Activated CD8-positive, alpha-beta T cell treated with anti-CD3 and anti-CD28 coated beads, Interleukin-2, amount 10 ng/mL, durations not matched to agents 7 days and 5 days (primary cell): Measurements from ENCODE around the gene DGLUCY. TPM values are rescaled to one million over a fixed set of nuclear protein-coding genes. Genes with fewer than 3 reads are reported as not detected.

Experiments
- ATAC-seq: fragments of 150-1000 bp; cut with Tn5 transposase; one replicate; pipeline ENCODE4 v1.10.0; 2021; ENCODE audit warnings: moderate library complexity
- CTCF ChIA-PET: fragments of 350-600 bp; sonication (Branson Sonifier 250); formaldehyde crosslinking; loops from one replicate; lab custom pipeline; 2021; ENCODE audit warnings: antibody characterized with exemption; lab: Charles Lee
- POLR2A ChIA-PET: fragments of 350-600 bp; sonication (Branson Sonifier 250); formaldehyde crosslinking; loops from one replicate; lab custom pipeline; 2021; ENCODE audit warnings: antibody characterized with exemption; lab: Charles Lee
- DNase-seq: peaks from one replicate; pipeline ENCODE4 v3.0.0-alpha.2; 2020
- H3K27ac Mint-ChIP-seq: one replicate; pipeline ENCODE4 v1.8.0; 2021; ENCODE audit warnings: mild to moderate bottlenecking, mixed read lengths
- H3K27me3 Mint-ChIP-seq: one replicate; pipeline ENCODE4 v1.8.0; 2021; ENCODE audit warnings: low read depth, mixed read lengths
- H3K36me3 Mint-ChIP-seq: one replicate; pipeline ENCODE4 v1.8.0; 2021; ENCODE audit warnings: low read depth, mixed read lengths
- H3K4me1 Mint-ChIP-seq: one replicate; pipeline ENCODE4 v1.8.0; 2021; ENCODE audit warnings: low read depth, mixed read lengths
- H3K4me3 Mint-ChIP-seq: one replicate; pipeline ENCODE4 v1.8.0; 2021; ENCODE audit warnings: mild to moderate bottlenecking, mixed read lengths
- H3K9me3 Mint-ChIP-seq: one replicate; pipeline ENCODE4 v1.8.0; 2022; ENCODE audit warnings: mixed read lengths; ENCODE audit not compliant: insufficient read depth
- total RNA-seq, 2 experiments: library from RNA; stranded (reverse); gene quantifications; one replicate each; pipeline ENCODE4 v1.2.3, GENCODE V29; 2021

The DGLUCY gene, protein sequence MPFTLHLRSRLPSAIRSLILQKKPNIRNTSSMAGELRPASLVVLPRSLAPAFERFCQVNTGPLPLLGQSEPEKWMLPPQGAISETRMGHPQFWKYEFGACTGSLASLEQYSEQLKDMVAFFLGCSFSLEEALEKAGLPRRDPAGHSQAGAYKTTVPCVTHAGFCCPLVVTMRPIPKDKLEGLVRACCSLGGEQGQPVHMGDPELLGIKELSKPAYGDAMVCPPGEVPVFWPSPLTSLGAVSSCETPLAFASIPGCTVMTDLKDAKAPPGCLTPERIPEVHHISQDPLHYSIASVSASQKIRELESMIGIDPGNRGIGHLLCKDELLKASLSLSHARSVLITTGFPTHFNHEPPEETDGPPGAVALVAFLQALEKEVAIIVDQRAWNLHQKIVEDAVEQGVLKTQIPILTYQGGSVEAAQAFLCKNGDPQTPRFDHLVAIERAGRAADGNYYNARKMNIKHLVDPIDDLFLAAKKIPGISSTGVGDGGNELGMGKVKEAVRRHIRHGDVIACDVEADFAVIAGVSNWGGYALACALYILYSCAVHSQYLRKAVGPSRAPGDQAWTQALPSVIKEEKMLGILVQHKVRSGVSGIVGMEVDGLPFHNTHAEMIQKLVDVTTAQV
- 100 to 1,000 TPM; 111 to 119 TPM for total RNA-seq

DNA sequence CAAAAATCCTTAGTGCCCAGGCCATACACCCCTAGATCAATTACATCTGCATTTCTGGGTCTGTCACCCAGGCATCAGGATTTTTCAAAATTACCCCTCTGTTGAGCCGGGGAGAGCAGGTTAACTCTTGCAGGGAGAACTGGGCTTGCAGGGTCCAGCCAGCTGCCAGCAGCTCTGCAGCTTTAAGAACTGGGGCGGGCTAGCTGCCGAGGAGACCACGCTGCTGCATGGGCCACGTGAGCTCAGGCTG lies at the start of gene DGLUCY:
TSS of gene DGLUCY (plus strand) at position 245 of the 250 bp plus-strand sequence. CDS start 46,222 bp downstream, outside the sequence.
- peak; percentile 89 for DNase-seq
- Mint-ChIP-seq H3K9me3 (no peaks in the 10 kb centered on the region), H3K36me3 (peaks cover 56% of the 10 kb centered on the region), H3K27ac (peak within 1 kb of the TSS; percentile 91), H3K4me1 (peaks cover 68% of the 10 kb centered on the region), H3K27me3 (no peaks in the 10 kb centered on the region), H3K4me3 (peak within 1 kb of the TSS; percentile 93)
- peak; percentile 84 for ATAC-seq
- CTCF ChIA-PET: interaction anchor here (0.6 to 4.5 kb wide), 17 partner anchors 16 to 219 kb away, joined by 3 to 108 read pairs (median 8); partner anchors contain the start of gene RPS6KA5
- POLR2A ChIA-PET: interaction anchor here (0.6 to 4.7 kb wide), 15 partner anchors 9 to 285 kb away, joined by 3 to 203 read pairs (median 10); partner anchors contain the start of genes GPR68 and RPS6KA5

DNA sequence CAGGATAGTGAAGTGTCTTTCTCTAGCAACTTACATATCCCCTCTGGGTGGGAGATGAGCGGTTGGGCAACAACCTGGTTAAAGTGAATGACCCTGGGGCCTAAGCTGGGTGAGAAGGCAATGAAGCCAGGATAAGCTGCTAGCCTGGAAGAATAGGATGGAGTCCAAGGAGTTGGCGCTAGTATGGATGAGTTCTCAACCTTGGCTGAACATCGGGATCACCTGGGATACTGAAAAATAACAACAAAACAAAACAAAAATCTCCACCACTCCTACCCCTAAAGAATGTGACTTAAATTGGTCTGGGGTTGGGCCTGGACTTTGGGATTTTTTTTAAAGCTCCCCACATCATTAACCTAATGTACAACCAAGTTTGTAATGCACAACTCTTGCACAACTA lies 48.6 kb upstream of the DGLUCY start:
- Mint-ChIP-seq H3K4me1 (peaks cover 72% of the 10 kb centered on the region), H3K27ac (peak overlapping the region; percentile 53), H3K27me3 (no peaks in the 10 kb centered on the region), H3K4me3 (no peak overlapping the region), H3K9me3 (peaks cover 5% of the 10 kb centered on the region), H3K36me3 (peaks cover 39% of the 10 kb centered on the region)
- ChIA-PET POLR2A (interaction anchor here (0.9 to 11.0 kb wide), 3 partner anchors 13 to 54 kb away, joined by 3 to 203 read pairs (median 3); partner anchors contain the start of gene DGLUCY), CTCF (interaction anchor here (1.4 to 3.9 kb wide), 3 partner anchors 13 to 49 kb away, joined by 3 to 17 read pairs (median 6); partner anchors contain the start of gene DGLUCY)
- ATAC-seq: no peak
- DNase-seq: no peak

DNA sequence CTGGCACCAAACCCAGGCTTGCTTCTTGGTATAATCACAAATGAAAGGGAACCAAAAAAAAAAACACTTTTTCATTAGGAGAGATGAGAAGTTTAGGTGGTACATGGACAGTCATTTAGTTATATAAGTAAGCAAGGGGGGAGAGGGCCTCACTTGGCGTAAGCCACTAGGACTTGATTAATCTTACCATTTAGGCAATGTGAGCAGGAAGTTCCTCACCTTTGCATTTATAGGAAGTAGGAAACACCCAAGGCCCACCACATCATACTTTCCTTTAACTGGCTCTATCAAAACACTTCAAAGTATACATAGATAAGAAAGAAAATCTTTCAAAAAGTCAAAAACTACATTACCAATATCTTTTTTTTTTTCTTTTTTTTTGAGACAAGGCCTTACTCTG lies 46.7 kb upstream of the DGLUCY start:
- peaks cover 43% of the 10 kb centered on the region for H3K36me3 Mint-ChIP-seq
- H3K4me3 Mint-ChIP-seq: peak overlapping the region; percentile 9
- peak; percentile 60 for DNase-seq
- POLR2A ChIA-PET: interaction anchor here (0.8 to 11.0 kb wide), 2 partner anchors 8 to 48 kb away, joined by 3 to 203 read pairs; partner anchors contain the start of gene DGLUCY
- CTCF ChIA-PET: interaction anchor here (1.5 to 3.9 kb wide), 3 partner anchors 11 to 164 kb away, joined by 4 to 17 read pairs (median 5); partner anchors contain the start of gene DGLUCY
- peaks cover 80% of the 10 kb centered on the region for H3K4me1 Mint-ChIP-seq
- peak; percentile 41 for ATAC-seq
- H3K27me3 Mint-ChIP-seq: no peaks in the 10 kb centered on the region
- H3K27ac Mint-ChIP-seq: peak overlapping the region; percentile 89
- peaks cover 9% of the 10 kb centered on the region for H3K9me3 Mint-ChIP-seq

DNA sequence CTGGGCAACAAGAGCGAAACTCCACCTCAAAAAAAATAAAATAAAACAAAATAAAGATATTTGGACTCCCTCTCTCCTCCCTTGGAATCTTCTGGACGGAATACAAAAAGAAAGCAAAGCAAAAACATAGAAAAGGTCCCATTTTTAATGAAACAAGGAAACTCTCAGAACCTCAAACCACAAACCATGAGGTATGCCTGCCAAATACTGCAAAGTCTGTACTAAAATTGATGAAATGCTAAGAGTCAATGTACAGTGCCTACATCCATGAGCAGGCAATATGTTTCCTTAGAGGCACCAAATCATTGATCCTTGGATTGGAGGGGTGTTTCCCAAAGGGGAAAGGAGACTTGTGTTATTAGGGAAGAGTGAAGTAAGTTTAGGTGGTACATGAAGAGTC lies 45.2 kb upstream of the DGLUCY start:
- POLR2A ChIA-PET: interaction anchor here (1.3 to 2.2 kb wide), 3 partner anchors 10 to 175 kb away, joined by 4 to 10 read pairs (median 5); partner anchors contain the start of gene DGLUCY
- no peaks in the 10 kb centered on the region for H3K27me3 Mint-ChIP-seq
- H3K4me1 Mint-ChIP-seq: peaks cover 74% of the 10 kb centered on the region
- H3K4me3 Mint-ChIP-seq: peak overlapping the region; percentile 48
- CTCF ChIA-PET: interaction anchor here (1.0 to 1.3 kb wide), 2 partner anchors 9 to 46 kb away, joined by 3 to 4 read pairs; partner anchors contain the start of gene DGLUCY
- peak overlapping the region; percentile 89 for H3K27ac Mint-ChIP-seq
- peak; percentile 42 for DNase-seq
- H3K36me3 Mint-ChIP-seq: peaks cover 43% of the 10 kb centered on the region
- peak; percentile 44 for ATAC-seq
- peaks cover 9% of the 10 kb centered on the region for H3K9me3 Mint-ChIP-seq

DNA sequence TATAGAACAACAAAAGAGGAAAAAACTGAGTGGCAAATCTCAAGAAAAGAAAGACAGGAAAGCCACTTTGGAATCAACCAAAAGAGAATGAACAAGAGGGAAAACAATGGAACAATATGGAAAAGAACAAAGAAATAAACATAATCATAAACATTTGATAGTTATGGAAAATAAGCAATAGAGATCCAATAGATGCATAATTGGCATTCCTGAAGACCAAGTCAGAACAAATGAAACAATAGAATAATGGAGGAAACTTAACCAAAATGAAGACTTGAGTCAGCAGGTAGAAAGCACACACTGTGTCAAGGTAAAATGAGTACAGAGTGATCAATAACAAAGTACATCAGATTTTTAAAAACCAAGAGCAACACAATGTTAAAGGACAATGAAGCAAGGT lies 43.3 kb upstream of the DGLUCY start:
- ATAC-seq: no peak

DNA sequence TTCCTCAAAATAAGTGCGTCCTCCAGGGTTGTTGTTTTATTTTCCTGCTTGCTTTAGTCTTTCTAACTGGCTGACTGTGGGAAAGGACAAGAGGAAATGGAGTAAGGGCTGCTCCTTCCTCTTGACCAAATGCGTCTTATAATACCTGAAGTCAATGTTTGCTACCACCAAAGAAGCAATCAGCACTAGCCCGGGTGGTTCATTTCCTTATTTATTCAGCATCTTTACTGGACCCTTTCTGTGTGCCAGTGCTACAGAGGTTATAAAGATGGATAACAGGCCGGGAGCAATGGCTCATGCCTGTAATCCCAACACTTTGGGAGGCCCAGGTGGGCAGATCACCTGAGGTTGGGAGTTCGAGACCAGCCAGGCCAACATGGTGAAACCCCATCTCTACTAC lies 38.3 kb upstream of the DGLUCY start:
- H3K27me3 Mint-ChIP-seq: no peaks in the 10 kb centered on the region
- peaks cover 24% of the 10 kb centered on the region for H3K36me3 Mint-ChIP-seq
- H3K4me1 Mint-ChIP-seq: peaks cover 68% of the 10 kb centered on the region
- ChIA-PET CTCF (no interaction called here), POLR2A (interaction anchor here (0.6 to 1.7 kb wide), 2 partner anchors 13 to 38 kb away, joined by 5 to 6 read pairs; partner anchors contain the start of gene DGLUCY)
- H3K27ac Mint-ChIP-seq: peak overlapping the region; percentile 45
- H3K9me3 Mint-ChIP-seq: peaks cover under 1% of the 10 kb centered on the region
- DNase-seq (no peak), ATAC-seq (no peak)
- no peak overlapping the region for H3K4me3 Mint-ChIP-seq

More for the DNA sequence above, 43.3 kb upstream of the DGLUCY start:
- H3K4me1 Mint-ChIP-seq: peaks cover 66% of the 10 kb centered on the region
- CTCF ChIA-PET: no interaction called here
- POLR2A ChIA-PET: interaction anchor here (0.6 kb wide), 1 partner anchor 150 kb away, joined by 3 read pairs; no protein-coding TSS in a partner anchor
- peaks cover 9% of the 10 kb centered on the region for H3K9me3 Mint-ChIP-seq
- no peak overlapping the region for H3K27ac Mint-ChIP-seq
- no peak overlapping the region for H3K4me3 Mint-ChIP-seq
- no peak for DNase-seq
- peaks cover 34% of the 10 kb centered on the region for H3K36me3 Mint-ChIP-seq
- H3K27me3 Mint-ChIP-seq: no peaks in the 10 kb centered on the region

DNA sequence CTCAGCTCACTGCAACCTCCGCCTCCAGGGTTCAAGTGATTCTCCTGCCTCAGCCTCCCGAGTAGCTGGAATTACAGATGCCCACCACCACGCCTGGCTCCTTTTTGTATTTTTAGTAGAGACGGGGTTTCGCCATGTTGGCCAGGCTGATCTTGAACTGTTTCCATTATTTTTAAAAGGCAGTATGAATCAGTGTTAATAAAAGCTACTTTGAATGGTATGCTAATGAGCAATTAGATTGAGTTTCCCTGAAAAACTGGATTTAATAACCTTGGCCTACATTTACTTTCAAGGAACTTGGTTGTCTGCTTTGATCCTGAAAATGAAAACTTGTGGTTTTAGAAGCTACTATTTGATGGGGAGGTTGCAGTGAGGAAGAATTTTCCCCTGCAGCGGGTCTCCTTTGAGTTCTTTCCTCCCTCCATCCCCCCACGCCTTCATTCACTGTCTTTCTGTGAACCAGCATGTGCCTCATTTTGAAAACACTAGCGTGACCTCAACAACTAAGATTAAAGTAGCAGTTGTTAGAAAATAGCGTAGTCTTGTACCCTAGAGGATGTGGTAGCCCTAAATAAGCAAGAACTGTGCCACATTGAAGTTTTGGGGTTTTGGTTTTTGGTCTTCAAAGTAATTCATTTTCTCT lies 35.7 kb upstream of the DGLUCY start:
- Mint-ChIP-seq H3K9me3 (no peaks in the 10 kb centered on the region), H3K4me3 (peak overlapping the region; percentile 40)
- CTCF ChIA-PET: interaction anchor here (0.9 to 2.6 kb wide), 13 partner anchors 9 to 176 kb away, joined by 3 to 17 read pairs (median 4); partner anchors contain the start of genes DGLUCY and RPS6KA5

DNA sequence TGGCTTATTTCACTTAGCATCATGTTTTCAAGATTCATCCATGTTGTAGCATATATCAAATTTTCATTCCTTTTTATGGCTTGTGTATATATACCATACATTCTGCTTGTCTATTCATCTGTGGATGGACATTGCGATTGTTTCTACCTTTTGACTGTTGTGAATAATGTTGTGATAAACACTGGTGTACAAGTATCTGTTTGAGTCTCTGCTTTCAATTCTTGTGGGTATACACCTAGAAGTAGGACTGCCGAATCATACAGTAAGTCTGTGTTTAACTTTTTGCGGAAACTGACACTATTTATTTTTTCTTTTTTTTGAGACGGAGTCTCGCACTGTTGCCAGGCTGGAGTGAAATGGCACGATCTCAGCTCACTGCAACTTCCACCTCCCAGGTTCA lies 33.8 kb upstream of the DGLUCY start:
- no peak for ATAC-seq
- no peaks in the 10 kb centered on the region for H3K9me3 Mint-ChIP-seq
- POLR2A ChIA-PET: interaction anchor here (1.2 to 2.7 kb wide), 3 partner anchors 18 to 35 kb away, joined by 5 to 33 read pairs (median 7); partner anchors contain the start of gene RPS6KA5
- CTCF ChIA-PET: interaction anchor here (2.6 kb wide), 1 partner anchor 35 kb away, joined by 17 read pairs; the partner anchor contains the start of gene DGLUCY
- no peaks in the 10 kb centered on the region for H3K27me3 Mint-ChIP-seq
- peak overlapping the region; percentile 25 for H3K27ac Mint-ChIP-seq
- H3K36me3 Mint-ChIP-seq: peaks cover 30% of the 10 kb centered on the region
- H3K4me1 Mint-ChIP-seq: peaks cover 66% of the 10 kb centered on the region
- no peak overlapping the region for H3K4me3 Mint-ChIP-seq
- DNase-seq: no peak

More for the DNA sequence above, 35.7 kb upstream of the DGLUCY start:
- H3K4me1 Mint-ChIP-seq: peaks cover 73% of the 10 kb centered on the region
- POLR2A ChIA-PET: interaction anchor here (0.6 to 2.7 kb wide), 7 partner anchors 10 to 36 kb away, joined by 3 to 33 read pairs (median 4); partner anchors contain the start of genes DGLUCY and RPS6KA5
- peak overlapping the region; percentile 91 for H3K27ac Mint-ChIP-seq
- DNase-seq (peak; percentile 81), ATAC-seq (peak; percentile 93)
- peaks cover 31% of the 10 kb centered on the region for H3K36me3 Mint-ChIP-seq
- H3K27me3 Mint-ChIP-seq: no peaks in the 10 kb centered on the region

DNA sequence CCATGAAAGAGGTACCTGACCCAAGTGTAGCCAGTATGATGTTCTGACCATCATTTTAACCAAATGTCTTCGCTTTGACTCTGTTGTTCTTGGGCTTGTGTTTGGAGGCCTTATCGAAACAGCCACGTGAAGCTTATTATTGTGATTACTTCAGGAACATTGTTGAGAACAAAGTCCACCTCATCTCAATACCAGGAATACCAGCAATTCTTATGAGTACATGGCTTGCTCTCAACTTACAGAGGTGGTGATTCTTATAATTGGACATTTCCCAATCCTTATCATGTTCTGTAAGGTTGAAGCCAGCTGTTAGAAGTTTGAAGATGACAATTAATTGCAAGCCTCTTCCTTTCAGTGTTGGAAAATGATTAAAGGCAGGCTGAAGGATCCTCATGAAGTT lies 31.6 kb upstream of the DGLUCY start:
- Mint-ChIP-seq H3K4me3 (no peak overlapping the region), H3K27me3 (no peaks in the 10 kb centered on the region), H3K36me3 (peaks cover 23% of the 10 kb centered on the region), H3K27ac (no peak overlapping the region), H3K4me1 (peaks cover 52% of the 10 kb centered on the region), H3K9me3 (no peaks in the 10 kb centered on the region)
- DNase-seq (no peak), ATAC-seq (no peak)
- POLR2A ChIA-PET: no interaction called here
- CTCF ChIA-PET: no interaction called here

DNA sequence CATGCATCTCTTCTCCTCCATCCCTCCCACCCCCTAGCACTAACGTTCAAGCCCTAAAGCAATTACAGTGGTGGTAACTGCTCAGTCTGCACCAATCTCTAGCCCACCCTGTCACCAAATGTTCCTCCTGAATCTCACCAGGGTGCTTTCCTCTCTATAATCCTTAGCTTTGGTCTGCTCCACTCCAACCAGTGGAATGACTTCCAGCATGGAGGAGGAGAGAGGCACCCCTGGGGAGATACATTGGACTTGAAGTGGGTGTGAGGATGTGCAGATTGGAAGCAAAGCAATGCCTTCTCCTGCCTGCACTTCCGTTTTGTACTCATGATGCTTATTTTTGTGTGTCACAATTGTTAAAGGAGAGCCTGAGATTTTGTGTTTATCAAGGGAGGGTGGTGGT lies 29.4 kb upstream of the DGLUCY start:
- CTCF ChIA-PET: interaction anchor here (1.0 to 1.5 kb wide), 2 partner anchors 21 to 22 kb away, joined by 3 to 6 read pairs; no protein-coding TSS in a partner anchor
- DNase-seq (no peak), ATAC-seq (no peak)
- H3K36me3 Mint-ChIP-seq: peaks cover 25% of the 10 kb centered on the region
- no peaks in the 10 kb centered on the region for H3K9me3 Mint-ChIP-seq
- H3K27me3 Mint-ChIP-seq: no peaks in the 10 kb centered on the region
- POLR2A ChIA-PET: no interaction called here
- peak overlapping the region; percentile 56 for H3K27ac Mint-ChIP-seq
- H3K4me1 Mint-ChIP-seq: peaks cover 40% of the 10 kb centered on the region
- H3K4me3 Mint-ChIP-seq: no peak overlapping the region
